ENCODE measurements around the gene KRCC1. TPM values are rescaled to one million over a fixed set of nuclear protein-coding genes. Genes with fewer than 3 reads are reported as not detected.

KRCC1 gene
- total and polyA plus RNA-seq, 9 of the 15 experiments (the other 6 are each of a cell fraction or from before 2014, with no cell fraction given), result 1.9 to 6.0 (median 2.2) TPM

- TF ChIP-seq ZNF318 (IDR thresholded peaks at IDR 0.05; ENCODE audit: borderline replicate concordance in 1 of 2, low read depth in 1 of 2) (no peak), ID3 (CRISPR knock-in tag; IDR thresholded peaks at IDR 0.05) (no peak), ID3 (tag; IDR thresholded peaks at IDR 0.05) (no peak), ZNF561 (CRISPR knock-in tag; conservative IDR thresholded peaks at IDR 0.05) (no peak), ZNF699 (CRISPR knock-in tag; IDR thresholded peaks at IDR 0.05; ENCODE audit: insufficient replicate concordance) (no peak), E2F1 (CRISPR knock-in tag; IDR thresholded peaks at IDR 0.05) (no peak), FOS (IDR thresholded peaks at IDR 0.05; ENCODE audit: extremely low read depth, insufficient read length) (no peak), SIN3B (IDR thresholded peaks at IDR 0.05; ENCODE audit: low read depth) (0 out of 2 replicates have a peak, but pooled peaks have one; percentile 26), ELF1 (tag; IDR thresholded peaks at IDR 0.05) (peak; percentile 63), ZNF23 (CRISPR knock-in tag; IDR thresholded peaks at IDR 0.05) (no peak), ZKSCAN1 (IDR thresholded peaks at IDR 0.05; ENCODE audit: low read depth, low read length) (no peak; the same call in 1 of the 2 replicates), ZNF77 (CRISPR knock-in tag; IDR thresholded peaks at IDR 0.05) (no peak), BRCA1 (IDR thresholded peaks at IDR 0.05) (no peak), BRCA1 (CRISPR knock-in tag; IDR thresholded peaks at IDR 0.05) (no peak), ZNF41 (CRISPR knock-in tag; conservative IDR thresholded peaks at IDR 0.05) (no peak; the same call in 1 of the 2 replicates), ILF3 (IDR thresholded peaks at IDR 0.05; ENCODE audit: borderline replicate concordance) (peak; percentile 56; the same call in 1 of the 2 replicates)
Observed at GRCh38 chr2:88055371-88056128, at the start of gene KRCC1 (continued).
